ENCODE data around the gene ZNF483. TPM values are rescaled to one million over a fixed set of nuclear protein-coding genes. Genes with fewer than 3 reads are reported as not detected.

The ZNF483 gene
- total and polyA plus RNA-seq, 9 of the 15 experiments (the other 6 are each of a cell fraction or from before 2014, with no cell fraction given) = 0.04 to 1.0 (median 0.38) TPM

DNA sequence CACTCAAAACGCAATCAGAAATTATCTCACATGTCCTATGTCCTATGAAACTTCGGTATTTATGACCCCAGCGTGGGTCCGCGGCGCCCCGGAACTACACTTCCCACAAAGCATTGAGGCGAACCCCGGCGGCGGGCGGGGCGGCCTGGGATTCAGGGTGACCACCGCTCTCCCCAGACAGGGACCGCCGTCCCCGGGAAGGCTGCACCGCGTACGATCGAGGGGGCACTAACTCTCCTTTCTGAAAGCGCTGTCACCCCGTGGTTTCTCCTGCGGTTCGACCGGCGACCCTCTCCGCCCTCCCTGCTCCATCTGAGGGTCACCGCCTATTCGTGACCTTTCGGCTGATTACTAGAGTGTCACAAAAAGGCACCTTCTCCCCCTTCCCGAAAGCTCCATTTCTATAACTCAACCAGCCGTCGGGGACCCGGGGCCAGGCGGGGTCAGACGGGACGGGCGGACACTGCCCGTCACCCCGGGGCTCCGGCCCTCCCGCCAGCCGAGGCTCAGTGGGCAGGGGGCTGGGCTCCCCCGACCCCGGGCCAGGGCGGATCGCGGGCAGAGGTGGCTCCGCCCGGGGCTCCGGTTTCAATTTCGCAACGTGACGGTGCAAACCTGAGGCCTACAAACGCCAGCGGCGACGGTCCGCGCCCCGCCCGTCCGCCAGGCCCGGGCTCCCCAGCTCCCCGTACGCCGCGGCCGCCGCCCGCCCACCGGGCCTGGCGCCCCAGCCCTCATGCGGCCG lies 42.1 kb upstream of the ZNF483 start (continued):
- peak; percentile 66 for TF ChIP-seq POLR2AphosphoS5 (IDR thresholded peaks at IDR 0.05; ENCODE audit: control insufficient read depth, insufficient read depth, low read depth, low read length)
- TF ChIP-seq ETV1 (tag; conservative IDR thresholded peaks at IDR 0.05; ENCODE audit: low read depth) = no peak
- TF ChIP-seq ZNF766 (CRISPR knock-in tag; conservative IDR thresholded peaks at IDR 0.05) = no peak
- peak; percentile 74; the same call in 1 of the 2 replicates for TF ChIP-seq GABPB1 (CRISPR knock-in tag; IDR thresholded peaks at IDR 0.05)
- TF ChIP-seq SIN3A (IDR thresholded peaks at IDR 0.05; ENCODE audit: borderline replicate concordance in 2 of 2, control insufficient read depth in 1 of 2, low read depth in 2 of 2, low read length in 2 of 2) = peak in 1 of 2 experiments; percentile 39; a peak in 1 of 4 replicates
- peak; percentile 73 for TF ChIP-seq NFIC (IDR thresholded peaks at IDR 0.05)
- no peak for TF ChIP-seq POLR3G (IDR thresholded peaks at IDR 0.05; ENCODE audit: extremely low read depth, insufficient read length, insufficient replicate concordance)
- TF ChIP-seq KLF13 (tag; IDR thresholded peaks at IDR 0.05; ENCODE audit: borderline replicate concordance, low read depth) = no peak
- TF ChIP-seq ZNF639 (CRISPR knock-in tag; conservative IDR thresholded peaks at IDR 0.05 in 1 of 2, IDR thresholded peaks at IDR 0.05 in 1 of 2) = 0 out of 4 replicates have a peak, but pooled peaks of 1 of the 2 experiments have one; percentile 37
- no peak for TF ChIP-seq ZFP1 (CRISPR knock-in tag; IDR thresholded peaks at IDR 0.05)
- TF ChIP-seq ZBTB2 (IDR thresholded peaks at IDR 0.05) = no peak
- no peak for TF ChIP-seq ATF4 (CRISPR knock-in tag; IDR thresholded peaks at IDR 0.05)
- TF ChIP-seq YY1 (IDR thresholded peaks at IDR 0.05; ENCODE audit: borderline replicate concordance in 1 of 3, control insufficient read depth in 1 of 3, extremely low read depth in 1 of 3, insufficient read depth in 3 of 3, insufficient read length in 1 of 3, insufficient replicate concordance in 2 of 3, low read depth in 1 of 3, low read length in 2 of 3) = peak in 1 of 3 experiments; percentile 66
- no peak for TF ChIP-seq HSF4 (CRISPR knock-in tag; IDR thresholded peaks at IDR 0.05; ENCODE audit: borderline replicate concordance)

Data from K562 (cell line).